Measurements from ENCODE around the gene IBA57.
A peak's percentile ranks its signal among the peaks of the same experiment; 100 is the strongest.
"Not testable (repeated sequence)": the region's sequence is repeated elsewhere in the genome, so short reads cannot be mapped to it uniquely, and the experiment has no call there.

IBA57 gene

DNA sequence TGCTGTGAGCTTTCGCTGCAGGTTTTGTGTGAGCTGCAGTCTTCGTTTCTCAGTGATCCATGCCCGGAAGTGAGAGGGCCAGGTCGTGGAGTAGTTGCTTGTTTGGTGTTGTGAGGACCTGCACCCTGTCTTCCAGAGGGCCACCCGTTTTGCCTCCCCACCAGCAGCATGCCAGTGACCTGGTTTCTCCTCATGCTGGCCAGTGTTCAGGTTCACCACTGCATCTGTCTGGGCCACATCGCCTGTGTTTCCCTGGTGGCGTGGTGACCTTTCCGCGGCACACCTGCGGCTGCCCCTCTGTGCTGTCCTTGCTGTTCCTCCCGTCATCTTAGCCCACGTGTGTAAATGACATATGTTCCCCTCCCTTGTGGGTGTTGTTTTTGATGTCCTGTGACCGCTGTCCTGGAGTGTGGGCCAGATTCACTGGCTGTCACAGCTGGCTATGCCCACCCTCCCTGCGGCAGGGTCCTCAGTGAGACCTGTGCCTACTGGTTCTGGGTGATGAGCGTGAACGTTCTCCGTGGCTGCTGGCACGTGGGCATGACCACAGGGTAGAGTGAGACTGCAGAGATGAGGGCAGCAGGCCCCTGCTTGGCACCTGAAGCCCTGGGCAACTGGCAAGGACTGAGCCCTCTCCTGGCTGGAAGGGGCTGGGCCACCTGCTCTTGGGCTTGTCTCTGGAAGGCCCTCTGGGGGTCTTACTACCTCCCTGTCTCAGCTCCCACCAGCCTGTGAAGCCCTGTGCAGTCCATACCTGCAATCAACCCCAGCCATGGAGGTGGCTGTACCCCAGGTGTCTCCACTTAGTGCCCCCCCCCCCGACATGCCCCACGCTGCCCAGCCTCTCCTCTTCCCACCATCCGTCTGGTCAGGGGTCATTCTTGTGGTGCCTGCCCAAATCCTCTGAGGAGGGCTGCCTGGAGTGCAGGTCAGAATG lies 7.3 kb downstream of the IBA57 start:
- Histone ChIP-seq H4K8ac (ENCODE audit: low read length) (no peak overlapping the region), H2BK5ac (ENCODE audit: low read depth, low read length, poor library complexity, severe bottlenecking) (no peak overlapping the region), H3K79me1 (replicated peaks; ENCODE audit: low read length, poor library complexity, severe bottlenecking) (peaks cover 55% of the 10 kb centered on the region), H3K14ac (ENCODE audit: low read length in 2 of 2) (no peak overlapping the region), H3K9ac (ENCODE audit: low read length) (no peak overlapping the region), H2AK5ac (ENCODE audit: low read length, severe bottlenecking) (no peak overlapping the region), H3K9me3 (ENCODE audit: control insufficient read depth, low read length) (no peaks in the 10 kb centered on the region), H4K91ac (ENCODE audit: low read length) (peak overlapping the region; percentile 40), H2BK15ac (ENCODE audit: low read depth, poor library complexity, severe bottlenecking) (no peak overlapping the region), H3K23ac (ENCODE audit: low read length in 2 of 2) (no peak overlapping the region), H3K18ac (ENCODE audit: low read depth in 1 of 2, low read length in 2 of 2) (no peak overlapping the region), H3K27me3 (ENCODE audit: control insufficient read depth in 1 of 2, insufficient read depth in 1 of 2, low read length in 2 of 2) (no peaks in the 10 kb centered on the region), H2BK12ac (ENCODE audit: low read length in 2 of 2) (no peak overlapping the region), H3K4me1 (ENCODE audit: control insufficient read depth, insufficient read depth, low read depth, low read length) (peaks cover 10% of the 10 kb centered on the region), H3K27ac (ENCODE audit: low read length, poor library complexity, severe bottlenecking) (no peak overlapping the region), H3K36me3 (ENCODE audit: control insufficient read depth in 1 of 2, insufficient read depth in 2 of 2, low read depth in 1 of 2, low read length in 2 of 2) (peaks cover 5 to 44% of the 10 kb centered on the region in 2 experiments), H3K4ac (ENCODE audit: low read depth in 1 of 2, low read length in 2 of 2) (no peak overlapping the region), H2BK120ac (ENCODE audit: low read depth, low read length) (no peak overlapping the region), H3K4me2 (ENCODE audit: low read length, poor library complexity, severe bottlenecking) (no peak overlapping the region), H3K4me3 (ENCODE audit: insufficient read depth in 1 of 2, low read depth in 1 of 2, low read length in 2 of 2) (no peak overlapping the region), H2AFZ (ENCODE audit: low read depth, low read length) (no peak overlapping the region)
- WGBS, result 91% methylated on average over 18 of the region's 21 CpGs
- DNase-seq, result no peak

DNA sequence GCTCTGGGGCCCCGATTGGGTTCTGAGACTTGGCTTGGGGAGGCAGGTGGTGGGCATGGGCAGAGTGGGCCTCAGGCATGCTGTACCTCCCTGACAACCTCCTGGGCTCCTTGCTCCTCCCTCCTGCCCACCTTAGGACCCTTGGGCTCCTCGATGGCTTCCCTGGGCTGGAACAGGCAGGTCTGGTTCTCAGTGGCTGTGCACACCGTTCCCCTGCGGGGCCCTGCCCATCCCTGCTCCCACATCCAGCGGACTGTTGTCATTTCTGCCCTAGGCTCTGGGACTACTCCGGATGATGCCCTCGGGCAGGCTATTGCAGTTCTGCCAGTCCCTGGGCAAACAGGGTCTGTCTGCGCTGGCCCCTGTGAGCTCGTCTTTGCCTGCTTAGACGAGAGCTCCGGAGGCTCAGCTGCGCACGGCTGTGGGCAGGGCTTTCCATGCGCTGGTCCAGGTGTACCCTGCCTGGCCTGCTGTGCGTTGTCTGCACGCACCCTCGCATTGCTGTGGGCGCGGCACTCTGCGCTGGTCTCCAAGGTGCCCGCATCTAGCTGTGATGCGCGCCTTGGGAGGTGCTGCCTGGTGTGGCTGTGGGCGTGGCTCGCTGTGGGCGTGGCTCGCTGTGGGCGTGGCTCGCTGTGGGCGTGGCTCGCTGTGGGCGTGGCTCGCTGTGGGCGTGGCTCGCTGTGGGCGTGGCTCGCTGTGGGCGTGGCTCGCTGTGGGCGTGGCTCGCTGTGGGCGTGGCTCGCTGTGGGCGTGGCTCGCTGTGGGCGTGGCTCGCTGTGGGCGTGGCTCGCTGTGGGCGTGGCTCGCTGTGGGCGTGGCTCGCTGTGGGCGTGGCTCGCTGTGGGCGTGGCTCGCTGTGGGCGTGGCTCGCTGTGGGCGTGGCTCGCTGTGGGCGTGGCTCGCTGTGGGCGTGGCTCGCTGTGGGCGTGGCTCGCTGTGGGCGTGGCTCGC lies 8.2 kb downstream of the IBA57 start:
- not testable (repeated sequence) for H2AK5ac ChIP-seq (ENCODE audit: low read length, severe bottlenecking); H4K8ac ChIP-seq (ENCODE audit: low read length); H3K23ac ChIP-seq (ENCODE audit: low read length in 2 of 2); H2BK5ac ChIP-seq (ENCODE audit: low read depth, low read length, poor library complexity, severe bottlenecking); H3K27ac ChIP-seq (ENCODE audit: low read length, poor library complexity, severe bottlenecking); H3K4me2 ChIP-seq (ENCODE audit: low read length, poor library complexity, severe bottlenecking); H3K27me3 ChIP-seq (ENCODE audit: control insufficient read depth in 1 of 2, insufficient read depth in 1 of 2, low read length in 2 of 2); H2BK15ac ChIP-seq (ENCODE audit: low read depth, poor library complexity, severe bottlenecking); DNase-seq; H2AFZ ChIP-seq (ENCODE audit: low read depth, low read length); H3K9me3 ChIP-seq (ENCODE audit: control insufficient read depth, low read length); H3K4me1 ChIP-seq (ENCODE audit: control insufficient read depth, insufficient read depth, low read depth, low read length); H3K4ac ChIP-seq (ENCODE audit: low read depth in 1 of 2, low read length in 2 of 2); H3K4me3 ChIP-seq (ENCODE audit: insufficient read depth in 1 of 2, low read depth in 1 of 2, low read length in 2 of 2); H2BK120ac ChIP-seq (ENCODE audit: low read depth, low read length); H3K9ac ChIP-seq (ENCODE audit: low read length)
- 46% methylated on average over 34 of the region's 69 CpGs for WGBS
- H2BK12ac ChIP-seq (ENCODE audit: low read length in 2 of 2), result peak overlapping the region in 1 of 2 experiments; percentile 22
- H3K36me3 ChIP-seq (ENCODE audit: control insufficient read depth in 1 of 2, insufficient read depth in 2 of 2, low read depth in 1 of 2, low read length in 2 of 2), result peaks cover 5 to 49% of the 10 kb centered on the region in 2 experiments
- peak overlapping the region in 1 of 2 experiments; percentile 44 for H3K14ac ChIP-seq (ENCODE audit: low read length in 2 of 2)
- peak overlapping the region in 1 of 2 experiments; percentile 16 for H3K18ac ChIP-seq (ENCODE audit: low read depth in 1 of 2, low read length in 2 of 2)
- H4K91ac ChIP-seq (ENCODE audit: low read length), result peak overlapping the region; percentile 44
- H3K79me1 ChIP-seq (replicated peaks; ENCODE audit: low read length, poor library complexity, severe bottlenecking), result peaks cover 48% of the 10 kb centered on the region

DNA sequence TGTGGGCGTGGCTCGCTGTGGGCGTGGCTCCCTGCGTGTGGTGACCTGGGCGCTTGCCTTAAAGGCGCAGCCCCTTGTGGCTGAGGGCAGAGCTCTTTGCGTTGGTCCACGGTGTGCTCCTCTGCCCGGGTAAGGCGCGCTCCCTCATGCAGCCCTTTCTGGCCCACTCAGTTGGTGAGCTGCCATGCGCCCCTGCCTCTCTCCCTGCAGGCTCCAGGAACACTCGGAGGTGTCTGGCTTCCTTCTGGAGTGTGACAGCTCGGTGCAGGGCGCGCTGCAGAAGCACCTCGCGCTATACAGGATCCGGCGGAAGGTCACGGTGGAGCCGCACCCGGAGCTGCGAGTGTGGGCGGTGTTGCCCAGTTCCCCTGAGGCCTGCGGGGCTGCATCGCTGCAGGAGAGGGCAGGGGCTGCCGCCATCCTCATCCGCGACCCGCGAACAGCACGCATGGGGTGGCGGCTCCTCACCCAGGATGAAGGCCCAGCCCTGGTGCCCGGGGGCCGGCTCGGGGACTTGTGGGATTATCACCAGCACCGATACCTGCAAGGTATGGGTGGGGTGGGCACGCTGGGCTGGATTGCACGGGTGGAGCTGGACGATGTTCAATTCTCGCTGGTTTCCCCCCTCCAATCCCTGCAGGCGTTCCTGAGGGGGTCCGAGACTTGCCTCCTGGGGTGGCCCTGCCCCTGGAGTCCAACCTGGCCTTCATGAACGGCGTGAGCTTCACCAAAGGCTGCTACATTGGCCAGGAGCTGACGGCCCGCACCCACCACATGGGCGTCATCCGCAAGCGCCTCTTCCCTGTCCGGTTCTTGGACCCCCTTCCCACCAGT lies 9.1 kb downstream of the IBA57 start:
- no peak overlapping the region for H3K14ac ChIP-seq (ENCODE audit: low read length in 2 of 2)
- no peak overlapping the region for H3K4ac ChIP-seq (ENCODE audit: low read depth in 1 of 2, low read length in 2 of 2)
- no peak overlapping the region for H3K27ac ChIP-seq (ENCODE audit: low read length, poor library complexity, severe bottlenecking)
- peaks cover 5 to 50% of the 10 kb centered on the region in 2 experiments for H3K36me3 ChIP-seq (ENCODE audit: control insufficient read depth in 1 of 2, insufficient read depth in 2 of 2, low read depth in 1 of 2, low read length in 2 of 2)
- no peak overlapping the region for H2BK12ac ChIP-seq (ENCODE audit: low read length in 2 of 2)
- no peak overlapping the region for H2AK5ac ChIP-seq (ENCODE audit: low read length, severe bottlenecking)
- no peak overlapping the region for H2AFZ ChIP-seq (ENCODE audit: low read depth, low read length)
- peak overlapping the region; percentile 27 for H4K8ac ChIP-seq (ENCODE audit: low read length)
- peaks cover 7% of the 10 kb centered on the region for H3K4me1 ChIP-seq (ENCODE audit: control insufficient read depth, insufficient read depth, low read depth, low read length)
- no peak overlapping the region for H3K4me2 ChIP-seq (ENCODE audit: low read length, poor library complexity, severe bottlenecking)
- no peak overlapping the region for H2BK5ac ChIP-seq (ENCODE audit: low read depth, low read length, poor library complexity, severe bottlenecking)
- no peak overlapping the region for H3K23ac ChIP-seq (ENCODE audit: low read length in 2 of 2)
- H3K9ac ChIP-seq (ENCODE audit: low read length), result no peak overlapping the region
- no peak overlapping the region for H3K4me3 ChIP-seq (ENCODE audit: insufficient read depth in 1 of 2, low read depth in 1 of 2, low read length in 2 of 2)
- H2BK120ac ChIP-seq (ENCODE audit: low read depth, low read length), result no peak overlapping the region
- peaks cover 44% of the 10 kb centered on the region for H3K79me1 ChIP-seq (replicated peaks; ENCODE audit: low read length, poor library complexity, severe bottlenecking)
- H2BK15ac ChIP-seq (ENCODE audit: low read depth, poor library complexity, severe bottlenecking), result no peak overlapping the region
- H4K91ac ChIP-seq (ENCODE audit: low read length), result no peak overlapping the region
- H3K9me3 ChIP-seq (ENCODE audit: control insufficient read depth, low read length), result no peaks in the 10 kb centered on the region
- no peaks in the 10 kb centered on the region for H3K27me3 ChIP-seq (ENCODE audit: control insufficient read depth in 1 of 2, insufficient read depth in 1 of 2, low read length in 2 of 2)
- no peak overlapping the region for H3K18ac ChIP-seq (ENCODE audit: low read depth in 1 of 2, low read length in 2 of 2)
- 87% methylated on average over 52 of the region's 52 CpGs for WGBS
- no peak for DNase-seq

All from mesenchymal stem cell (in vitro differentiated cells and primary cell).